Measurements from ENCODE around the gene TOP3B.

DNA sequence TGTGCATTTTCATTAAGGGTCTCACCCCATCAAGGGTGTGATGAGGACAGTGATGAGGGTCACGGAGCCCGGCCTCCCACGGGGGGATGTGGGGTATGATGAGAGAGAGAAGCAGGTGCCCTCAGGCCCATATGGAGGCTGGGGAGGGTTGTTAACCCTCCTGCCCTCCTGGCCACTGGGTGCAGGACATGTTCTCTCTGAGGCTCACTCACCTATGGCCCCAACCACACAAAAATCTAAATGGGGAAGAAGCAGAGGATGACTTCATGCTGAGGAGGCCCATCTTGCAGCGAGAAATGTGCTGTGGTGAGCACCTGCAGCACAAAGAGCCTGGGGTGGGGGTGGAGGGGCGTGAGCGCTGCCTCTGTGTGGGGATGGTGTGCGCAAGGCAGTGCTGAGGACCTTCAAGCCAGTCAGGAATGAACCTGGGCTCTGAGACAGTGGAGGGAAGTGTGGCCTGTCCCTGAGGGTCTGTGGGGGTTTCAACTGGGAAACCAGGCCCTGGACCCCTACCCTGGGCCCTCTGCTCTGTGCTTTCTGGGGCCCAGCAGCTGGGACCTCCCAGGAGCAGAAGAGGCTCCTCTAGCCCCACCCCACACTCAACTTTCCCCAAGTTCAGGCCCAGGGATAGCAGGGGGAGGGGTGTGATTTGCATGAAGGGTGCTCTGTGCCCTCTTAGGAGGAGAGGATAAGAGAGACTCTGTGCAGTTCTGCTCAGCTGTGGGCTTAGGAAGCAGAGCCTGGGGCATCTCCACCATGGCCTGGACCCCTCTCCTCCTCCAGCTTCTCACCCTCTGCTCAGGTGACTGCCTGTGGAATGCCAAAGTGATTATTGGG is 43.0 kb upstream of the TOP3B start:
- TF ChIP-seq POLR2A (IDR thresholded peaks at IDR 0.05; ENCODE audit: low read depth, low read length) (no peak), TAF1 (IDR thresholded peaks at IDR 0.05; ENCODE audit: low read depth, low read length) (no peak), POLR2AphosphoS5 (IDR thresholded peaks at IDR 0.05; ENCODE audit: low read depth, low read length) (no peak; the same call in 1 of the 2 replicates), SPI1 (IDR thresholded peaks at IDR 0.05; ENCODE audit: low read depth, low read length) (no peak; the same call in 1 of the 2 replicates), PAX5 (IDR thresholded peaks at IDR 0.05; ENCODE audit: insufficient read depth, low read length, severe bottlenecking) (no peak), POU2F2 (IDR thresholded peaks at IDR 0.05; ENCODE audit: low read depth, low read length) (no peak; the same call in 1 of the 2 replicates)
